ENCODE measurements around the gene U2AF2. TPM values are rescaled to one million over a fixed set of nuclear protein-coding genes. Genes with fewer than 3 reads are reported as not detected.

The U2AF2 gene
- polyA plus RNA-seq, 1 of the 3 experiments (the other 2 are of a cell fraction) = 321 TPM

GRCh38 chr19:55667006-55667381, 12.2 kb downstream of the U2AF2 start:
- WGBS (ENCODE audit: low lambda C conversion rate) = 83% methylated on average over 2 of the region's 4 CpGs
- Histone ChIP-seq H3F3A (replicated peaks; ENCODE audit: insufficient read depth) (peaks cover 16% of the 10 kb centered on the region), H3K27me3 (ENCODE audit: insufficient read depth) (no peaks in the 10 kb centered on the region), H3K9ac (no peak overlapping the region), H3K27ac (ENCODE audit: low read depth in 2 of 2, low read length in 1 of 2) (no peak overlapping the region), H3K9me3 (no peaks in the 10 kb centered on the region), H3K9me2 (no peaks in the 10 kb centered on the region), H3K79me2 (ENCODE audit: insufficient read depth) (peaks cover 88% of the 10 kb centered on the region), H3K36me3 (replicated peaks in 1 of 2; ENCODE audit: control insufficient read depth in 1 of 2, insufficient read depth in 2 of 2, low read length in 1 of 2) (peaks cover 24 to 65% of the 10 kb centered on the region in 2 experiments), H2AFZ (ENCODE audit: low read depth) (no peak overlapping the region), H3K4me2 (no peak overlapping the region), H4K20me1 (ENCODE audit: insufficient read depth) (peaks cover 93% of the 10 kb centered on the region), H3K4me3 (ENCODE audit: low read depth in 2 of 2, low read length in 1 of 2) (no peak overlapping the region), H3K4me1 (ENCODE audit: control insufficient read depth in 1 of 2, insufficient read depth in 2 of 2, low read depth in 1 of 2, low read length in 1 of 2) (no peaks in the 10 kb centered on the region; a peak in 1 of 4 replicates)
- no peak for DNase-seq
- TF ChIP-seq TAF1 (IDR thresholded peaks at IDR 0.05; ENCODE audit: borderline replicate concordance, low read depth, low read length) = no peak
- no peak for TF ChIP-seq POLR2AphosphoS5 (IDR thresholded peaks at IDR 0.05; ENCODE audit: low read depth, low read length)
- no peak for TF ChIP-seq EZH2phosphoT487 (IDR thresholded peaks at IDR 0.05; ENCODE audit: borderline replicate concordance, low read depth)
- no peak for TF ChIP-seq PBX3 (IDR thresholded peaks at IDR 0.05)
- POLR2A ChIA-PET = no interaction called here
- CTCF ChIA-PET = interaction anchor here (1.3 kb wide), 1 partner anchor 12 kb away, joined by 3 read pairs; the partner anchor contains the start of gene U2AF2

DNA sequence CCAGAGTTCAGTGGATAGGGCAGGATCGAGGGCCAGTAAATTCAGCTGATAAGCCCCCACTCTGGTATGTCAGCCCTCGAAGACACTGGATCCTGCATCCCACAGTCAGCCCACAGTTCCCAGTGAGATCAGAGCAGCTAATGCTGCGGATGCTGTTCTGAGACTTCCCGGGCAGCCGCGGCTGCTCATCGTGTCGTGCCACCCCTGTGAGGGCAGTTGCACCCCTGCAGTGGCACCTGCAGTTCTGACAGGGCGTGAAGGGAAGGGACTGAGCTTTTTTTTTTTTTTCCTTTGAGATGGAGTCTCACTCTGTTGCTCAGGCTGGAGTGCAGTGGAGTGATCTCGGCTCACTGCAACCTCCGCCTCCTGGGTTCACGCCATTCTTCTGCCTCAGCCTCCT, 12.7 kb downstream of the U2AF2 start:
- POLR2A ChIA-PET = no interaction called here
- Histone ChIP-seq H3K4me2 (no peak overlapping the region), H2AFZ (ENCODE audit: low read depth) (no peak overlapping the region), H3K4me1 (ENCODE audit: control insufficient read depth in 1 of 2, insufficient read depth in 2 of 2, low read depth in 1 of 2, low read length in 1 of 2) (peaks cover 0 to 3% of the 10 kb centered on the region in 2 experiments; a peak in 2 of 4 replicates), H3K27ac (ENCODE audit: low read depth in 2 of 2, low read length in 1 of 2) (no peak overlapping the region), H3K9ac (no peak overlapping the region), H4K20me1 (ENCODE audit: insufficient read depth) (peaks cover 96% of the 10 kb centered on the region), H3K9me3 (no peaks in the 10 kb centered on the region), H3K36me3 (replicated peaks in 1 of 2; ENCODE audit: control insufficient read depth in 1 of 2, insufficient read depth in 2 of 2, low read length in 1 of 2) (peaks cover 27 to 69% of the 10 kb centered on the region in 2 experiments), H3K27me3 (ENCODE audit: insufficient read depth) (no peaks in the 10 kb centered on the region), H3K79me2 (ENCODE audit: insufficient read depth) (peaks cover 89% of the 10 kb centered on the region), H3K4me3 (ENCODE audit: low read depth in 2 of 2, low read length in 1 of 2) (no peak overlapping the region), H3F3A (replicated peaks; ENCODE audit: insufficient read depth) (peaks cover 21% of the 10 kb centered on the region), H3K9me2 (no peaks in the 10 kb centered on the region)
- 95% methylated on average over 12 of the region's 12 CpGs for WGBS (ENCODE audit: low lambda C conversion rate)
- CTCF ChIA-PET = interaction anchor here (1.3 kb wide), 1 partner anchor 13 kb away, joined by 3 read pairs; the partner anchor contains the start of gene U2AF2
- TF ChIP-seq GABPA (IDR thresholded peaks at IDR 0.05; ENCODE audit: low read depth) (no peak), MEF2A (IDR thresholded peaks at IDR 0.05; ENCODE audit: borderline replicate concordance, low read depth) (no peak)
- no peak for DNase-seq

DNA sequence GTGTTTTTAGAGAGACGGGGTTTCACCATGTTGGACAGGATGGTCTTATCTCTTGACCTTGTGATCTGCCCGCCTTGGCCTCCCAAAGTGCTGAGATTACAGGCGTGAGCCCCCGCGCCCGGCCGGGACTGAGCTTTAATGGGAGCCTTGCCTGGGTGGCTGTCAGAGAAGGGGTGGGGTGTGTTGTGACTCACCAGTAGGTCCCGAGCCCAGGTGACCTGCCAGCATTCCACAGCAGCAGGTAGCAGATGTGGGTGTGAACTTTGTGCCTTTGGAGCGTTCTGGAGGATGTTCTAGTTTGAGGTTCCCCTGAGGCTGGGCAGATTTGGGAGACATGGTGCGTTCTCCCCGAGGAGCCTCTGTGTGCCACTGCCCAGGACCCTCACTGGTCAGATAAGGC, 13.1 kb downstream of the U2AF2 start:
- H3K27ac ChIP-seq (ENCODE audit: low read depth in 2 of 2, low read length in 1 of 2) = no peak overlapping the region
- WGBS (ENCODE audit: low lambda C conversion rate) = 97% methylated on average over 10 of the region's 11 CpGs

More for the DNA sequence above, 13.1 kb downstream of the U2AF2 start:
- CTCF ChIA-PET = interaction anchor here (1.3 kb wide), 1 partner anchor 13 kb away, joined by 3 read pairs; the partner anchor contains the start of gene U2AF2
- no peaks in the 10 kb centered on the region for H3K27me3 ChIP-seq (ENCODE audit: insufficient read depth)
- DNase-seq = no peak
- no peaks in the 10 kb centered on the region for H3K9me3 ChIP-seq
- H3F3A ChIP-seq (replicated peaks; ENCODE audit: insufficient read depth) = peaks cover 25% of the 10 kb centered on the region
- POLR2A ChIA-PET = no interaction called here
- peaks cover 0 to 7% of the 10 kb centered on the region in 2 experiments; a peak in 2 of 4 replicates for H3K4me1 ChIP-seq (ENCODE audit: control insufficient read depth in 1 of 2, insufficient read depth in 2 of 2, low read depth in 1 of 2, low read length in 1 of 2)
- H3K9ac ChIP-seq = no peak overlapping the region
- TF ChIP-seq GABPA (IDR thresholded peaks at IDR 0.05; ENCODE audit: low read depth) (no peak), ELF1 (IDR thresholded peaks at IDR 0.05) (no peak), PBX3 (IDR thresholded peaks at IDR 0.05) (no peak), FOXJ3 (CRISPR knock-in tag; IDR thresholded peaks at IDR 0.05) (no peak)
- TF ChIP-seq, protein P1, sequence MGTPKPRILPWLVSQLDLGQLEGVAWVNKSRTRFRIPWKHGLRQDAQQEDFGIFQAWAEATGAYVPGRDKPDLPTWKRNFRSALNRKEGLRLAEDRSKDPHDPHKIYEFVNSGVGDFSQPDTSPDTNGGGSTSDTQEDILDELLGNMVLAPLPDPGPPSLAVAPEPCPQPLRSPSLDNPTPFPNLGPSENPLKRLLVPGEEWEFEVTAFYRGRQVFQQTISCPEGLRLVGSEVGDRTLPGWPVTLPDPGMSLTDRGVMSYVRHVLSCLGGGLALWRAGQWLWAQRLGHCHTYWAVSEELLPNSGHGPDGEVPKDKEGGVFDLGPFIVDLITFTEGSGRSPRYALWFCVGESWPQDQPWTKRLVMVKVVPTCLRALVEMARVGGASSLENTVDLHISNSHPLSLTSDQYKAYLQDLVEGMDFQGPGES (IDR thresholded peaks at IDR 0.05; ENCODE audit: low read depth, low read length) = no peak
- H3K9me2 ChIP-seq = no peaks in the 10 kb centered on the region
- no peak overlapping the region for H2AFZ ChIP-seq (ENCODE audit: low read depth)
- peaks cover 97% of the 10 kb centered on the region for H4K20me1 ChIP-seq (ENCODE audit: insufficient read depth)
- no peak overlapping the region for H3K4me3 ChIP-seq (ENCODE audit: low read depth in 2 of 2, low read length in 1 of 2)
- no peak overlapping the region for H3K4me2 ChIP-seq
- peaks cover 32 to 64% of the 10 kb centered on the region in 2 experiments for H3K36me3 ChIP-seq (replicated peaks in 1 of 2; ENCODE audit: control insufficient read depth in 1 of 2, insufficient read depth in 2 of 2, low read length in 1 of 2)
- peaks cover 89% of the 10 kb centered on the region for H3K79me2 ChIP-seq (ENCODE audit: insufficient read depth)
